Epidermal melanocyte (primary cell): ENCODE results near the gene TIAM1.

Experiments used
- DNase-seq: peaks from one replicate; pipeline ENCODE4 v3.0.0; 2011; ENCODE audit warnings: low spot score; ENCODE audit not compliant: insufficient read length

Gene TIAM1

DNA sequence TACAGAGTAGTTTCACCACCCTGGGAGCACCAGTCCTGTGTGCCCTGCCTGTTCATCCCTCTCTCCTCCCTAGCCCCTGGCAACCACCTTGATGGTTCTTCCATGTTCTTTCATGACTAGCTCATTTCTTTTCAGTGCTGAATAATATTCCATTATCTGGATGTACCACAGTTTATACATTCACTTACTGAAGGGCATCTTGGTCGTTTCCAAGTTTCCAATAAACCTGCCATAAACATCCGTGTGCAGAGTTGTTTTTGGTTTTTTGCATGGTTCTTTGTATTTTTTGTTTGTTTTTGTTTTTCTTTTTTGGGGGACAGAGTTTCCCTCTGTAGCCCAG lies 13.9 kb downstream of the TIAM1 start:
- DNase-seq = no peak

DNA sequence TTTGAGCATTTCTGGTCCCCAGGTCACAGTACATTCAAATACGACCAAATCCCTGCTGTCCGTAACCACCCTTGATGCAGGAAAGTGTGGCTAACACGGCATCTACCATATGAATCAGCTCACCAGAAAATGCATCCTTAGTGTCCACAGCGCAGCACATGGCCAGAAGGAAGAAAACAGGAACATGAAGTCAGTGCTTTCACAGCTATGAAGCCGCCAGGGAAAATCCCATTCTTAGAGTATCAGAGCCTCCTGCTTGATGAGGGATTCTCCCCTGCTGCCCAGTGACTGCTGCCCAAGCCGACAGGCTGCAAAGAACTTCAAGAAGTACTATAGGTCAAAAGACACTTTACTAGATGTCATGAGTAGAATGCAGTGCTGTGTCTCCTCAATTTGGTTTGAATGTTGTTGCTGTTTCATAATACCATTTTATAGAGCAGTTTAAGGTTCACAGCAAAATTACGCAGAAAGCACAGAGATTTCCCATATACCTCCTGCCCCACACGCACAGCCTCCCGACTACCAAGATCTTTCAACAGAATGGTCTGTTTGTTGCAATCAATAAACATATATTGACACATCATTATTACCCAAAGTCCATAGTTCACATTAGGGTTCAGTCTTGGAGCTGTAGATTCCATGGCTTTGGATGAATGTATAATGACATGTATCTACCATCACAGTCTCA lies 14.5 kb downstream of the TIAM1 start:
- DNase-seq = no peak

- no peak for DNase-seq
Measured at GRCh38 chr21:31326522-31327242, 17.4 kb downstream of the TIAM1 start.

GRCh38 chr21:31318971-31319370 lies 25.1 kb downstream of the TIAM1 start:
- no peak for DNase-seq

- no peak for DNase-seq
Measured at GRCh38 chr21:31317688-31318087, 26.4 kb downstream of the TIAM1 start.

DNA sequence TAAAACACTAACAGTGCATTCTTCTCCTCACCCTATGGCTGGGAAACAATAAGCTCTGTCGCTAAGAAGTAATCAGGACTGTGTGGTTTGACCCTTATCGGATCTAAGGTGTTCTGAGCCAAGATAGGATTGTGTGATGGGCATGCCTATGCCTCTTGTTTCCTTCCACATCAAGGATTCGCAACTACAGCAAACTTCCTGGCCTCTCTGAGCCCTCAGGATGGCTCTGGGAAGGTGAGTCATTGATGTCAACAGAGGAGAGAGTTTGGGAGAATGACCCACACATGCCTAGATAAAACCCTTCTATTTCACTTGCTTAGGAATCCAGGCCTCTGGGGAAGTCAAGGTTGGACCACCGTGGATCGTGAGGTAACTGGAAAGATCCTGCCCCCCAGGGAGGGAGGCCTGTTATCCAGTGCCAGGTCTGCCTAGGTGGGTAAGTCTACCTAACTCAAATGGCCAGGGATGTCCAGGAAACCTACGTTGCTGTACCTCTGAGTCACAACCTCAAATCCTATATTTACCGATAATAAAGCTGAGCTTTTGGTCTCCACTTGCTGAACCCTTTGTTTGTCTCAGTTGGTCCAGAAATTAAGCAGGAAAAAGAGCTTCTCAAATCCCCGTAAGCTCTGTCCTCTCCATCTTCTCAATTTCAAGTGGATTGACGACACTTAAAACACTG lies 27.4 kb downstream of the TIAM1 start:
- no peak for DNase-seq

DNA sequence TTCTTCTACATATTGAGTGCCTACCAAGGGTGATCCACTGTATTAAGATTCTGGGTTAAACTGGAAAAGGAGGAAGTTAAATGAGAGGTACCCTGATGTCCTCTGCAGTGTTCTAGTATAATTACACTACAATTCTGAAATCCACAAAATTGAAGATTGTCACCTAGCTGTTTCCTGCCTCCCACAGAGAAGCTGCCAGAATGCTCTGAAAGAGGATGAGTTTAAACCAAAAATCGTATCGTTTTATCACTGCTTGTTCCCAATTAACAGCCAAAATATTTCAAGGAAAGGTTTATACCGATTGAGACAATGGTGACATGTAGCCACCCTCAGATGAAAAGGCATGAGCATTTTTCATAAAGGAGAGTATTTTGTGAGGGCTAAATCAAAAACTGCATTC lies 28.0 kb downstream of the TIAM1 start:
- no peak for DNase-seq

DNA sequence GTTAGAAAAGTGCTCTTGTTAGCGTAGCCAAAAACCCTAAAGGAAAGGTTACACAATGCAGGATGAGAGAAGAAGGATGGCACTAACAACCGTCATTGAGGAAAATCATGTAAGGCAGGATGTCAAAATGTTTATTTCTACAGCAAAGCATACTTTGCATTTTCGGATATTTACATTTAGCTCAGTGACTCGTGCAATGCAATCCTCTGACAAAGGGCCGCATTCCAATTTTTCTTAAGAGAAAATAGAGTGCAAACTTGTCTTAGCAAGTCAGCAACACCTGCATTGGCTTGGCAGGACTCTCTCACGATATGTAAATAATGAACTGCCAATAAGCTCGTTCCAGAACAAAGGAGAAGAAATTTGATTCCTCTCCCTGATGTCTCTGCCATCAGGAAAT lies 33.3 kb downstream of the TIAM1 start:
- DNase-seq = no peak

DNA sequence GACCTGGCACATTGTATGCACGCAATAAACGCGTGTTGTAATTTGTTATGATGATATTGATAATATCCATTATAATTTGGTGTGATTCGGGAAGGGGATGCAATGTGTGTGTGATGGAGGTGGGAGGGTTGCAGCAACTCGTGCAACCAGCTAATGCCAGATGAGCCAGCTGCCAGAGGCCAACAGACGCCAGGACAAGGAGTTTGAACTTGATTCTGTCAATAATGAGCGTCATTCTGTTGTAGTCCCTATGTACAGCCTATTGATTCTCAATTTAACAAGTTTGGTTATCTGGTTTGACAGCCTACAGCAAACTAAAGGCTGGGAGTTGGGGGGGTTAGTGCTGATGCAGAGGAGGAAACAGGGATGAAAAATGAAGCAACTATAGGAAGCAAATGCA lies 35.5 kb downstream of the TIAM1 start:
- no peak for DNase-seq

DNA sequence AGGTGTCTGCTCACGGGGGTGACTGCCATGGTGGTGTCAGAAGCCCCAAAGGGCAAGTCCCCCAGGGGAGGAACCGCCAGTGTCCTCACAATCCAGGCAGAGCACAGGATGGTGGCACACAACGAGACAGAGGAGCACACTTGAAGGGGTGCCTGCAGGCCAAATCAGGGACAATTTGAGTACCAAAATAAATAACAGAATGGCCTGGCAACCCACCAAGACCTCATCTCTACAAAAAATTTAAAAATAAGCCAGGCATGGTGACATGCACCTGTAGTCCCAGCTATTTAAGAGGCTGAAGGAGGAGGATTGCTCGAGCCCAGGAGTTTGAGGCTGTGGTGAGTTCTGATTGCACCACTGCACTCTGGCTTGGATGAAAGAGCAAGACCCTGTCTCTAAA lies 38.2 kb downstream of the TIAM1 start:
- no peak for DNase-seq

DNA sequence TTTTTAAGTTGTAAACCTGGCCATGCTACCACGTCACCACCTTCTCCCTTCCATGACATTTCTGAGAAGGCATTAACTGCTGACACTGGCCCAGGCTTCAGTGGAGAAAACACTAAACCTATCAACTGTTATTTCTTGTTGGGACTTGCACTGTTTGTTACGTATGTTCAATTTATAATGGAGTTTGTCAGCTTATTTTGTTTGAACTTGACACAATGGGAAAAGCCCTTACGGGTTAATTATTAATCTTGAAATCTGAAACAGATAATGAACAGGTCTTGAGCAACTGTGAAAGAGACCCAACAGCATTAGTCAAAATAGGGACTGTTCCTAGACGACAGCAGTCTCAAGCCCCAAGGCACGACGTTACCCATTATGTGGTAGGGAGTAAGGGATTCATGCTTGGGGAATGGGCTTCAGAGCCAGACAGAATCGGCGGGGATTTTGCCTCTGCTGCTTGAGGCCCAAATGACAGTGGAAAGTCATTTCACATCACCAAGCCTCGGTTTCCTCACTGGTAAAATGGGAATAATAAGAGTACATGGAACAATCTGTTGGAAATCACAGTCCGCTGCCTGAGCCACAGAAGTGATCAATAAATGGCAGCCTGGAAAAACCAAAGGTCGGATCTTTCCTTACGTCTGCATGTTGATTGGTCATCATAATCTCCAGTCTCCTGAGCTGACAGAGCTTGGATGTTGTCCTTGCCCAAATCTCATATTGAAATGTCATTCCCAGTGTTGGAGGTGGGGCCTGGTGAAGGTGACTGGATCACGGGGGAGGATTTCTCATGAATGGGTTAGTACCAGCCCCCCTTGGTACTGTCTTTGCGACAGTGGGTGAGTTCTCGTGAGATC lies 44.5 kb downstream of the TIAM1 start:
- no peak for DNase-seq

DNA sequence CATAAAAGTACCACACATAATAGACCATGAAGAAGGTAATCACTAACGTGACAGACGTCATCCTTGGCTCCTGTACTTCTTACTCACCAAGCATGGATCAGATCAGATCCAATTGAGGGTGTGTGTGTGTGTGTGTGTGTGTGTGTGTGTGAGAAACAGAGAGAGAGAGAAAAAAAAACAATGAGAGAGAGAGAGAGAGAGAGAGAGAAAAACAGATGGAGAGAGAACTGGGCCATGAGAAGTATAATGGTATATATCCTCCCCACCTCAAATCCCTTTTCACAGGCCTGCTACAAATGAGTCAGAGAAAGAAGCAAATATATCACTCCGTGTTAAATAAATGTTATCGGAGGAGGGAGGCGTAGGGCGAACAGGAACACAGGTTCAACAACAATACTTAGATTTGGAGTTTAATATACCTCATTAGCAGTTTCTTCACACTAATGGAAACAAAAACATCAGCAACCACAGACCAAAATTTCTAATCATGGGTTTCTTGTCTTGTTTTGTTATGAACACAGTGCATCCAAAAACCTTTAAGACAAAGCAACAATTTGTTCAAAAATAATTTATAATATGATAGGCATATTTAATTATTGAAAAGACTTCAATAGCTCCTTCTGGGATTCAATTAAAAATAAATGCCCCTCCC lies 45.3 kb downstream of the TIAM1 start:
- DNase-seq = no peak

GRCh38 chr21:31297806-31298205 lies 46.3 kb downstream of the TIAM1 start:
- DNase-seq = no peak

DNA sequence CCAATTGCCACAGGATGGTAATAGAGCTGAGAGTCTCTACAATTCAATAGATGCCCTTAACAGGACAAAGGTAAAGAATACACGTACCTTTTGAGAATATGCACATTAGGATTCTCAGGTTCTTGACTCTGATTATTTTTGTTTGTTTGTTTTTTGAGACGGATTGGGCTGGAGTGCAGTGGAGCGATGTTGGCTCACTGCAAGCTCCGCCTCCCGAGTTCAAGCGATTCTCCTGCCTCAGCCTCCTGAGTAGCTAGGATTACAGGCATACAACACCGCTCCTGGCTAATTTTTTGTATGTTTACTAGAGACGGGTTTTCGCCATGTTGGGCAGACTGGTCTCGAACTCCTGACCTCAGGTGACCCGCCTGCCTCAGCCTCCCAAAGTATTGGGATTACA lies 48.4 kb downstream of the TIAM1 start:
- no peak for DNase-seq

DNA sequence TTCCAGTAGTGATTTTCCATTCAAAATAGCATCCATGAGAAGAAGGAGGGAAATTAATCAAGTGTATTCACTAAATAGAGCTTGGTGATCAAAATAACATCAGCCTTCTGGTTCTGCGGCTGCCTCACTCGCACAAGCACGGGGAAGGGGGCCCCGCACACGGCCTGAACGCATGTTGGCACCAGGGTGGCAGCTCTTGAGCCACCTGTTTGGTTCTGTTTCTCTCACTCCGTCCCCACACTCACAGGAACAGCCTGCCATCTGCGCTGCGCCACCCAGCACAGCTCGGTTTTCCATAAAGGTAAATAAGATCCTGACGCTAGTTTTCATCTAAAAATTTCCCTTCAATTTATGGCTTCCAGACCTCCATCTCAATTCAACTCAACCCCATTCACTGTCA lies 49.4 kb downstream of the TIAM1 start:
- DNase-seq = no peak

GRCh38 chr21:31293986-31294385 lies 50.1 kb downstream of the TIAM1 start:
- no peak for DNase-seq

DNA sequence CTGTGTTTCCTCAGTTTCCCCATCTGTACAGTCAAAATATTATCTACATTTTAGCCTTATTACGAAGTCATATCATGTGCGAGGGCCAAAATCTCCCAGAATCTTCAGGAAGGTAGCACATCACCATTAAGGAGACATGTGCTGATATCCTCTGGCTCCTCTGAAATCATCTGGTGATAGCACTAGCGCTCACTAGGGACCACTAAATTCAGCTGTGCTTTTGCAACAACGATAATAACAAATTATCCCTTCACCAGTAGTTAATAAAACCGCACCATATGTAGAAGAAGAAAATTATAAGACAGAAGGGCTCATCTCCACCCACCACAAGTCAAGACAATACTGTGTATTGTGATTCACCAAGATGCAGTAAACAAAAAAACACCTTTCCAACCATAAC lies 53.3 kb downstream of the TIAM1 start:
- DNase-seq = no peak

DNA sequence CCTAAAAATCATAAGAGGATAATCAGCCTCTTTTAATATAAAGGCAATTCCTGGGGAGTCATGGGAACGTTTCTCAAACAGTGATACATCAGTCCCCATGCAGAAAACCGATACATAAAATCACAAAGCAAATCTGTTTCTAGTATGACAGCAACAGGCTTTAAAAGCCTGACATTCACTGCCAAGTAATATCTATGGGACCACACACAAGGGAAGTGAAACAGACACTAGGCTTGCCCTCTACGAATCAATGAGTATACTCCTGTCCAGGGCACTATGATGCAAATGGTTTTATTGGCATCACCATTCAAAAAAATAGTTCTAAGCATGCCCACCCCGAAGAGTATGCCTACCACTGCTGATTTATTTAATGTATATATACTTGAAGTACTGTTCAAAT lies 54.4 kb downstream of the TIAM1 start:
- no peak for DNase-seq

DNA sequence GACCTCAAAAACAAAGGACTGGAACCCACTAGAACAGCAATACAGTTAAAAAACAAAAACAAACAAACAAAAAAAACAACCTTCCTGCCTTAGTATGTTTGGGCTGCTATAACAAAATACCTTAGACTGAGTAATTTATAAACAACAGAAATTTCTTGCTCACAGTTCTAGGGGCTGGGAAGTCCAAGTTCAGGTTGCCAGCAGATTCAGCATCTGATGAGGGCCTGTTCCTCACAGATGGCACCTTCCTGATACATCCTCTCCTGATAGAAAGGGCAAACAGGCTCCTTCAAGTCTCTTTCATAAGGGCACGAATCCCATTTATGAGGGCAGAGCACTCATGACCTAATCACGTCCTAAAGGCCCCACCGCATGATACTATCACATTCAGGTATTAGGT lies 55.9 kb downstream of the TIAM1 start:
- DNase-seq = no peak

DNA sequence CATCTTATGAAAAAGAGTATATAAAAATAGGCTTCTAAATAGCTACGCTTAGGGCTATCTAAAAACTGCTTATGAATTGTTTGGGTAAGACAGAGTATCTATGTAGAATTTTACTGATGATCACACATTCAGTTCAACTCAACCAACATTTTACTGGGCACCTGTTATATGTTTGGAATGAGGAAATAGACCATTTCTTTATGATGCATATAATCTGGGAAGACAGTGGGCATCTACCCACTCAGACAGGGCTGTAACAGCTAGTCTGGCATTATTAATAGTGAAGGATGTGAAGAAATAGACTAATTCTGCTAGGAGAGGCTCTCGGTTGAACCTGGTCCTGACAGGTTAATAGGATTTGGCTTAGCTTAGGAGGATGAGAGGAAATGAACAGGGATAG lies 56.9 kb downstream of the TIAM1 start:
- no peak for DNase-seq

GRCh38 chr21:31286621-31287020 lies 57.4 kb downstream of the TIAM1 start:
- no peak for DNase-seq
